Activated T-helper 1 cell treated with anti-CD3 and anti-CD28 coated beads, Interleukin-12 subunit alpha, Interleukin-12 subunit beta, Interleukin-2, Interleukin-4 antibody, amounts not matched to agents 30 ng/mL and 10 ng/mL and 1 ng/mL, durations not matched to agents 14 hours and 24 hours and 36 hours (primary cell): ENCODE results near the gene GATA6. TPM values are rescaled to one million over a fixed set of nuclear protein-coding genes. Genes with fewer than 3 reads are reported as not detected.

Experiments used
- DNase-seq: peaks from one replicate; pipeline ENCODE4 v3.0.0; 2021; ENCODE audit warnings: low spot score
- H3K27ac Mint-ChIP-seq: one replicate; pipeline ENCODE4 v1.8.0; 2021; ENCODE audit warnings: mild to moderate bottlenecking, mixed read lengths
- H3K27me3 Mint-ChIP-seq: one replicate; pipeline ENCODE4 v1.8.0; 2022; ENCODE audit warnings: mild to moderate bottlenecking, moderate library complexity, mixed read lengths; ENCODE audit not compliant: insufficient read depth
- H3K36me3 Mint-ChIP-seq: one replicate; pipeline ENCODE4 v1.8.0; 2021; ENCODE audit warnings: low read depth, mixed read lengths
- H3K4me1 Mint-ChIP-seq: one replicate; pipeline ENCODE4 v1.8.0; 2021; ENCODE audit warnings: low read depth, mixed read lengths
- H3K4me3 Mint-ChIP-seq: one replicate; pipeline ENCODE4 v1.8.0; 2021; ENCODE audit warnings: mild to moderate bottlenecking, moderate library complexity, mixed read lengths
- H3K9me3 Mint-ChIP-seq: one replicate; pipeline ENCODE4 v1.8.0; 2021; ENCODE audit warnings: mixed read lengths
- intact Hi-C: fragments of 100-400 bp; cut with micrococcal nuclease; formaldehyde crosslinking; loops from one replicate; pipeline ENCODE4 v1.15.1; 2024
- total RNA-seq: library from RNA; stranded (reverse); gene quantifications from 2 replicates; pipeline ENCODE4 v1.2.3, GENCODE V29; 2022

The GATA6 gene
- total RNA-seq, 1 donor from 2014 or later: not detected

- H3K27ac Mint-ChIP-seq: peak overlapping the region; percentile 55
Observed at GRCh38 chr18:22169889-22170420, 566 bp downstream of the GATA6 start.

GRCh38 chr18:22170421-22171257 is 1.2 kb downstream of the GATA6 start:
- H3K4me3 Mint-ChIP-seq: peak overlapping the region; percentile 85
- no peaks in the 10 kb centered on the region for H3K9me3 Mint-ChIP-seq
- H3K27ac Mint-ChIP-seq: peak overlapping the region; percentile 58
- no peaks in the 10 kb centered on the region for H3K4me1 Mint-ChIP-seq
- H3K27me3 Mint-ChIP-seq: peaks cover 72% of the 10 kb centered on the region
- intact Hi-C loops: no loop called here
- no peaks in the 10 kb centered on the region for H3K36me3 Mint-ChIP-seq
- no peak for DNase-seq

More at GRCh38 chr18:22169889-22170420, 566 bp downstream of the GATA6 start:
- no peak for DNase-seq
- Mint-ChIP-seq H3K36me3 (no peaks in the 10 kb centered on the region), H3K4me1 (no peaks in the 10 kb centered on the region), H3K4me3 (peak overlapping the region; percentile 85), H3K27me3 (peaks cover 68% of the 10 kb centered on the region), H3K9me3 (no peaks in the 10 kb centered on the region)
- intact Hi-C loops: loop anchor here (2.0 kb wide), 2 partner anchors 179 to 393 kb away; no protein-coding TSS in a partner anchor

GRCh38 chr18:22171258-22172119 is 2.1 kb downstream of the GATA6 start:
- Mint-ChIP-seq H3K4me3 (no peak overlapping the region), H3K27me3 (peaks cover 69% of the 10 kb centered on the region), H3K27ac (no peak overlapping the region), H3K36me3 (no peaks in the 10 kb centered on the region), H3K9me3 (no peaks in the 10 kb centered on the region), H3K4me1 (no peaks in the 10 kb centered on the region)
- DNase-seq: no peak
- intact Hi-C loops: no loop called here

- intact Hi-C loops: no loop called here
- no peak for DNase-seq
- Mint-ChIP-seq H3K27ac (no peak overlapping the region), H3K4me3 (no peak overlapping the region), H3K4me1 (no peaks in the 10 kb centered on the region), H3K9me3 (no peaks in the 10 kb centered on the region), H3K36me3 (no peaks in the 10 kb centered on the region), H3K27me3 (peaks cover 64% of the 10 kb centered on the region)
Observed at GRCh38 chr18:22172120-22172582, 2.8 kb downstream of the GATA6 start.

- H3K4me3 Mint-ChIP-seq: no peak overlapping the region
- intact Hi-C loops: no loop called here
- H3K27ac Mint-ChIP-seq: no peak overlapping the region
- no peaks in the 10 kb centered on the region for H3K9me3 Mint-ChIP-seq
- H3K36me3 Mint-ChIP-seq: no peaks in the 10 kb centered on the region
- H3K4me1 Mint-ChIP-seq: no peaks in the 10 kb centered on the region
- peaks cover 66% of the 10 kb centered on the region for H3K27me3 Mint-ChIP-seq
- DNase-seq: no peak
Observed at GRCh38 chr18:22172594-22173049, 3.2 kb downstream of the GATA6 start.

- DNase-seq: no peak
- H3K4me1 Mint-ChIP-seq: no peaks in the 10 kb centered on the region
- peaks cover 64% of the 10 kb centered on the region for H3K27me3 Mint-ChIP-seq
- H3K27ac Mint-ChIP-seq: no peak overlapping the region
- no peaks in the 10 kb centered on the region for H3K36me3 Mint-ChIP-seq
- no peaks in the 10 kb centered on the region for H3K9me3 Mint-ChIP-seq
- no peak overlapping the region for H3K4me3 Mint-ChIP-seq
- intact Hi-C loops: no loop called here
Observed at GRCh38 chr18:22173221-22173927, 4.0 kb downstream of the GATA6 start.

- Mint-ChIP-seq H3K27ac (no peak overlapping the region), H3K4me1 (no peaks in the 10 kb centered on the region), H3K9me3 (no peaks in the 10 kb centered on the region), H3K4me3 (no peak overlapping the region), H3K36me3 (no peaks in the 10 kb centered on the region), H3K27me3 (peaks cover 61% of the 10 kb centered on the region)
- DNase-seq: no peak
- intact Hi-C loops: no loop called here
Observed at GRCh38 chr18:22173928-22174301, 4.5 kb downstream of the GATA6 start.

GRCh38 chr18:22174341-22175145 is 5.2 kb downstream of the GATA6 start:
- Mint-ChIP-seq H3K36me3 (no peaks in the 10 kb centered on the region), H3K4me3 (no peak overlapping the region), H3K27ac (no peak overlapping the region), H3K4me1 (no peaks in the 10 kb centered on the region), H3K27me3 (peaks cover 63% of the 10 kb centered on the region), H3K9me3 (no peaks in the 10 kb centered on the region)
- DNase-seq: no peak
- intact Hi-C loops: no loop called here

GRCh38 chr18:22175346-22175745 is 6.0 kb downstream of the GATA6 start:
- H3K9me3 Mint-ChIP-seq: no peaks in the 10 kb centered on the region
- H3K27ac Mint-ChIP-seq: no peak overlapping the region
- intact Hi-C loops: no loop called here
- H3K36me3 Mint-ChIP-seq: no peaks in the 10 kb centered on the region
- H3K27me3 Mint-ChIP-seq: peaks cover 60% of the 10 kb centered on the region
- DNase-seq: no peak
- no peak overlapping the region for H3K4me3 Mint-ChIP-seq
- H3K4me1 Mint-ChIP-seq: no peaks in the 10 kb centered on the region

- H3K4me3 Mint-ChIP-seq: no peak overlapping the region
- no peaks in the 10 kb centered on the region for H3K4me1 Mint-ChIP-seq
- intact Hi-C loops: no loop called here
- H3K27me3 Mint-ChIP-seq: peaks cover 55% of the 10 kb centered on the region
- H3K9me3 Mint-ChIP-seq: no peaks in the 10 kb centered on the region
- no peak overlapping the region for H3K27ac Mint-ChIP-seq
- no peak for DNase-seq
- H3K36me3 Mint-ChIP-seq: no peaks in the 10 kb centered on the region
Observed at GRCh38 chr18:22176420-22177326, 7.3 kb downstream of the GATA6 start.

GRCh38 chr18:22177327-22177871 is 8.0 kb downstream of the GATA6 start:
- no peak for DNase-seq
- intact Hi-C loops: no loop called here
- Mint-ChIP-seq H3K27ac (no peak overlapping the region), H3K9me3 (no peaks in the 10 kb centered on the region), H3K4me1 (no peaks in the 10 kb centered on the region), H3K27me3 (peaks cover 52% of the 10 kb centered on the region), H3K4me3 (no peak overlapping the region), H3K36me3 (no peaks in the 10 kb centered on the region)
